ENCODE measurements around the gene SCRN3.

- no peak for TF ChIP-seq TAF1 (IDR thresholded peaks at IDR 0.05; ENCODE audit: borderline replicate concordance, insufficient read depth, low read length)
- no peak for TF ChIP-seq POLR2AphosphoS5 (IDR thresholded peaks at IDR 0.05; ENCODE audit: low read depth, low read length)
- no peak for TF ChIP-seq SIN3A (IDR thresholded peaks at IDR 0.05; ENCODE audit: borderline replicate concordance, insufficient read depth, low read length)
- no peak for TF ChIP-seq REST (IDR thresholded peaks at IDR 0.05; ENCODE audit: insufficient read depth in 1 of 2, low read depth in 2 of 2, low read length in 2 of 2)
- TF ChIP-seq FOXP2 (optimal IDR thresholded peaks at IDR 0.05; ENCODE audit: borderline replicate concordance, extremely low read depth, extremely low read length, insufficient read depth) = no peak
These were observed 5.3 kb downstream of the SCRN3 start for GRCh38 chr2:174400853-174401252.

Data from PFSK-1 (cell line).